Keratinocyte (primary cell): ENCODE measurements around the gene NIT1. TPM values are rescaled to one million over a fixed set of nuclear protein-coding genes. Genes with fewer than 3 reads are reported as not detected.

Source experiments
- DNase-seq: peaks from one replicate; pipeline ENCODE4 v3.0.0-alpha.2; 2011; ENCODE audit warnings: low read depth, missing footprints, low spot score
- FAIRE-seq: peaks from 2 replicates; lab custom pipeline; 2011; peaks lifted over from hg19 to GRCh38; lab: Jason Lieb, UNC
- H2AFZ ChIP-seq: 2 replicates; pipeline ENCODE4 v1.6.0; 2012; ENCODE audit warnings: low read length, control low read depth, inconsistent platforms; ENCODE audit not compliant: control insufficient read depth
- H3K27ac ChIP-seq: 2 replicates; pipeline ENCODE4 v1.5.1; 2011; ENCODE audit warnings: low read length; ENCODE audit not compliant: control insufficient read depth, insufficient read depth
- H3K27me3 ChIP-seq: 3 replicates; pipeline ENCODE4 v1.6.0; 2011; ENCODE audit warnings: low read length; ENCODE audit not compliant: control insufficient read depth, insufficient read depth; ENCODE audit errors: extremely low read depth
- H3K36me3 ChIP-seq, 2 experiments: 2 replicates in 1 of 2; 3 replicates in 1 of 2; pipeline ENCODE4 v1.5.1; 2011; ENCODE audit warnings: low read length in 2 of 2, mild to moderate bottlenecking in 1 of 2; ENCODE audit not compliant: control insufficient read depth in 2 of 2, insufficient read depth in 2 of 2; ENCODE audit errors: extremely low read depth in 1 of 2
- H3K4me1 ChIP-seq: 3 replicates; pipeline ENCODE4 v1.5.1; 2011; ENCODE audit warnings: low read length; ENCODE audit not compliant: control insufficient read depth, insufficient read depth; ENCODE audit errors: extremely low read depth
- H3K4me2 ChIP-seq: 3 replicates; pipeline ENCODE4 v1.6.0; 2011; ENCODE audit warnings: low read depth, low read length; ENCODE audit not compliant: control insufficient read depth, insufficient read depth; ENCODE audit errors: extremely low read depth
- H3K4me3 ChIP-seq, 3 experiments: fragments of 200-600 bp in 1 of 3; sonication (generic) in 1 of 3; 2 replicates in 2 of 3; 3 replicates in 1 of 3; pipeline ENCODE4 v1.5.1; 2011 to 2016; ENCODE audit warnings: low read length in 3 of 3, mild to moderate bottlenecking in 3 of 3, control low read depth in 2 of 3, inconsistent platforms in 1 of 3, low read depth in 1 of 3, mixed read lengths in 1 of 3, mixed run types in 1 of 3, moderate library complexity in 1 of 3; ENCODE audit not compliant: control insufficient read depth in 2 of 3, insufficient read depth in 2 of 3; ENCODE audit errors: extremely low read depth in 1 of 3
- H3K79me2 ChIP-seq: 2 replicates; pipeline ENCODE4 v1.6.0; 2012; ENCODE audit warnings: low read length; ENCODE audit not compliant: control insufficient read depth, insufficient read depth
- H3K9ac ChIP-seq: 3 replicates; pipeline ENCODE4 v1.6.0; 2011; ENCODE audit warnings: low read length; ENCODE audit not compliant: control insufficient read depth, insufficient read depth; ENCODE audit errors: extremely low read depth
- H3K9me1 ChIP-seq: 3 replicates; pipeline ENCODE4 v1.6.0; 2011; ENCODE audit warnings: low read length; ENCODE audit not compliant: control insufficient read depth, insufficient read depth; ENCODE audit errors: extremely low read depth
- H3K9me3 ChIP-seq: 2 replicates; pipeline ENCODE4 v1.5.1; 2012; ENCODE audit warnings: low read depth, low read length; ENCODE audit not compliant: control insufficient read depth
- H4K20me1 ChIP-seq: 3 replicates; pipeline ENCODE4 v1.6.0; 2011; ENCODE audit warnings: low read length; ENCODE audit not compliant: control insufficient read depth, insufficient read depth; ENCODE audit errors: extremely low read depth
- CTCF ChIP-seq, 3 experiments: IDR thresholded peaks in 1 of 3; conservative IDR thresholded peaks in 1 of 3; optimal IDR thresholded peaks in 1 of 3; 2 replicates in 2 of 3; 3 replicates in 1 of 3; pipeline versions ENCODE3 to v1.5.1; 2011; ENCODE audit warnings: low read length in 3 of 3, mild to moderate bottlenecking in 3 of 3, moderate library complexity in 2 of 3, control low read depth in 1 of 3, inconsistent platforms in 1 of 3; ENCODE audit not compliant: insufficient read depth in 2 of 3; ENCODE audit errors: extremely low read depth in 1 of 3
- EZH2 ChIP-seq: IDR thresholded peaks from one replicate; pipeline ENCODE4 v1.6.1; 2012; ENCODE audit warnings: inconsistent platforms, mild to moderate bottlenecking, low read length, moderate library complexity
- dilution Hi-C: fragments of 300-500 bp; cut with MboI; formaldehyde crosslinking; loops from one replicate; pipeline ENCODE4 v1.7.0; 2020; ENCODE audit warnings: low sequenced_read_pairs; ENCODE audit not compliant: extremely low pct_ligation_motif_present
- polyA plus RNA-seq, 5 experiments: library from polyadenylated mRNA; depleted of rRNA in 3 of 5; stranded (reverse) in 3 of 5; stranded (forward) in 1 of 5; unstranded in 1 of 5; fragments of >200 nt; gene quantifications; 1 replicate in 1 of 5; 2 replicates in 3 of 5; 3 replicates in 1 of 5; pipeline versions ENCODE4 v1.2.1 to v1.2.3, GENCODE V29; 2011 to 2012; ENCODE audit warnings: missing spikeins in 2 of 5, low read depth in 1 of 5, low replicate concordance in 1 of 5

NIT1 gene
- polyA plus RNA-seq, 1 donor (not counting 4 experiments of a cell fraction or from before 2014, with no cell fraction given) = 22.9 TPM

- Histone ChIP-seq H3K27me3 (no peaks in the 10 kb centered on the region), H3K4me2 (peak within 1 kb of the TSS; percentile 91), H3K4me3 (peak within 1 kb of the TSS; percentile 79 to 98 (median 91)), H3K36me3 (peaks cover 0 to 12% of the 10 kb centered on the region in 2 experiments), H2AFZ (peak within 1 kb of the TSS; percentile 81), H3K4me1 (no peaks in the 10 kb centered on the region), H3K79me2 (peaks cover 54% of the 10 kb centered on the region), H3K9me1 (no peaks in the 10 kb centered on the region), H4K20me1 (no peaks in the 10 kb centered on the region), H3K9ac (peak within 1 kb of the TSS; percentile 91), H3K27ac (peak within 1 kb of the TSS; percentile 91), H3K9me3 (no peaks in the 10 kb centered on the region)
- FAIRE-seq (peak; percentile 59), DNase-seq (peak; percentile 86)
- TF ChIP-seq CTCF (optimal IDR thresholded peaks at IDR 0.05 in 1 of 3, IDR thresholded peaks at IDR 0.05 in 1 of 3, conservative IDR thresholded peaks at IDR 0.05 in 1 of 3; ENCODE audit: extremely low read depth in 1 of 3, insufficient read depth in 2 of 3, low read length in 3 of 3) = peak in 2 of 3 experiments; percentile 2 to 26
- TF ChIP-seq EZH2 = no peak
- dilution Hi-C loops = no loop called here
Observed at GRCh38 chr1:161132410-161133219, 14.7 kb downstream of the NIT1 start, which contains the start of gene DEDD. TSS of gene DEDD (minus strand) at chr1:161132667. CDS start at chr1:161124462, 8,205 bp downstream.

GRCh38 chr1:161133220-161133740 is 15.4 kb downstream of the NIT1 start:
- peak overlapping the region; percentile 79 to 98 (median 91) for H3K4me3 ChIP-seq
- no peak for TF ChIP-seq CTCF (optimal IDR thresholded peaks at IDR 0.05 in 1 of 3, IDR thresholded peaks at IDR 0.05 in 1 of 3, conservative IDR thresholded peaks at IDR 0.05 in 1 of 3; ENCODE audit: extremely low read depth in 1 of 3, insufficient read depth in 2 of 3, low read length in 3 of 3)
- no peak for TF ChIP-seq EZH2
- H4K20me1 ChIP-seq = no peaks in the 10 kb centered on the region
- peak overlapping the region; percentile 81 for H2AFZ ChIP-seq
- peaks cover 0 to 5% of the 10 kb centered on the region in 2 experiments for H3K36me3 ChIP-seq
- H3K9me1 ChIP-seq = no peaks in the 10 kb centered on the region
- FAIRE-seq (no peak), DNase-seq (no peak)
- no peaks in the 10 kb centered on the region for H3K27me3 ChIP-seq
- peak overlapping the region; percentile 91 for H3K9ac ChIP-seq
- peaks cover 47% of the 10 kb centered on the region for H3K79me2 ChIP-seq
- no peaks in the 10 kb centered on the region for H3K4me1 ChIP-seq
- dilution Hi-C loops = no loop called here
- H3K9me3 ChIP-seq = no peaks in the 10 kb centered on the region
- peak overlapping the region; percentile 91 for H3K4me2 ChIP-seq
- H3K27ac ChIP-seq = peak overlapping the region; percentile 91
